Stimulated activated CD8-positive, alpha-beta memory T cell treated with anti-CD3 and anti-CD28 coated beads, Interleukin-4, amount 100 ng/mL, for 4 hours (primary cell): ENCODE measurements around the gene DMXL1.

Experiments used
- DNase-seq, 2 donors: peaks; one replicate each; pipeline ENCODE4 v3.0.0-alpha.2; 2020; ENCODE audit warnings: low read depth in 2 of 2, low spot score in 1 of 2

The DMXL1 gene

GRCh38 chr5:119070828-119071560 is at the start of gene DMXL1:
Gene DMXL1, plus strand, starts transcription at chr5:119071087. Its CDS starts 483 bp downstream, at chr5:119071570.
- DNase-seq: peak; percentile 93 to 94

- DNase-seq: no peak
These were observed 49.6 kb upstream of the DMXL1 start for GRCh38 chr5:119021149-119021732.

- no peak for DNase-seq
These were observed 48.7 kb upstream of the DMXL1 start for GRCh38 chr5:119022017-119022745.

- no peak for DNase-seq
These were observed 48.1 kb upstream of the DMXL1 start for GRCh38 chr5:119022773-119023172.

GRCh38 chr5:119028575-119028974 is 42.3 kb upstream of the DMXL1 start:
- DNase-seq: no peak

GRCh38 chr5:119031011-119031886 is 39.6 kb upstream of the DMXL1 start:
- no peak for DNase-seq

- no peak for DNase-seq
These were observed 39.0 kb upstream of the DMXL1 start for GRCh38 chr5:119031905-119032304.

- DNase-seq: no peak
These were observed 38.2 kb upstream of the DMXL1 start for GRCh38 chr5:119032656-119033055.

GRCh38 chr5:119033135-119033534 is 37.8 kb upstream of the DMXL1 start:
- DNase-seq: no peak

- DNase-seq: no peak
These were observed 34.7 kb upstream of the DMXL1 start for GRCh38 chr5:119036101-119036762.

- DNase-seq: no peak
These were observed 33.2 kb upstream of the DMXL1 start for GRCh38 chr5:119037496-119038215.

- DNase-seq: no peak
These were observed 22.6 kb upstream of the DMXL1 start for GRCh38 chr5:119048246-119048645.

- no peak for DNase-seq
These were observed 20.9 kb upstream of the DMXL1 start for GRCh38 chr5:119049824-119050449.

GRCh38 chr5:119054101-119054500 is 16.8 kb upstream of the DMXL1 start:
- no peak for DNase-seq

- no peak for DNase-seq
These were observed 15.6 kb upstream of the DMXL1 start for GRCh38 chr5:119055294-119055693.

- no peak for DNase-seq
These were observed 11.8 kb upstream of the DMXL1 start for GRCh38 chr5:119058979-119059529.

- DNase-seq: no peak
These were observed 11.1 kb upstream of the DMXL1 start for GRCh38 chr5:119059740-119060255.

GRCh38 chr5:119063579-119064379 is 7.1 kb upstream of the DMXL1 start:
- no peak for DNase-seq
